NOMO-1 treated with DMSO at 0.1 percent for 48 hours (cell line): Measurements from ENCODE around the gene CCNY.
"Not testable (repeated sequence)": the region's sequence is repeated elsewhere in the genome, so short reads cannot be mapped to it uniquely, and the experiment has no call there.

Experiments
- DNase-seq: peaks from one replicate; lab custom pipeline; 2025; ENCODE audit not compliant: unreplicated experiment; lab: John Stamatoyannopoulos, UW

Gene CCNY

GRCh38 chr10:35506741-35507140, 170.4 kb downstream of the CCNY start:
- DNase-seq = no peak

GRCh38 chr10:35507519-35508109, 171.3 kb downstream of the CCNY start:
- no peak for DNase-seq

GRCh38 chr10:35508647-35509046, 172.3 kb downstream of the CCNY start:
- no peak for DNase-seq

GRCh38 chr10:35510891-35511290, 174.6 kb downstream of the CCNY start:
- no peak for DNase-seq

- DNase-seq = peak; percentile 20
Measured at GRCh38 chr10:35511647-35512046, 175.3 kb downstream of the CCNY start.

GRCh38 chr10:35516102-35516670, 179.9 kb downstream of the CCNY start:
- DNase-seq = no peak

- DNase-seq = no peak
Measured at GRCh38 chr10:35517431-35518181, 181.3 kb downstream of the CCNY start.

GRCh38 chr10:35518187-35518586, 181.9 kb downstream of the CCNY start:
- DNase-seq = not testable (repeated sequence)

- DNase-seq = no peak
Measured at GRCh38 chr10:35520996-35521395, 184.7 kb downstream of the CCNY start.

- peak; percentile 38 for DNase-seq
Measured at GRCh38 chr10:35523670-35524225, 187.4 kb downstream of the CCNY start.

GRCh38 chr10:35526746-35527145, 190.4 kb downstream of the CCNY start:
- DNase-seq = no peak

- DNase-seq = no peak
Measured at GRCh38 chr10:35532141-35532540, 195.8 kb downstream of the CCNY start.

- DNase-seq = no peak
Measured at GRCh38 chr10:35533565-35533964, 197.3 kb downstream of the CCNY start.

GRCh38 chr10:35535136-35535535, 198.8 kb downstream of the CCNY start:
- no peak for DNase-seq

GRCh38 chr10:35536789-35537188, 200.5 kb downstream of the CCNY start:
- no peak for DNase-seq

GRCh38 chr10:35537925-35538324, 201.6 kb downstream of the CCNY start:
- DNase-seq = not testable (repeated sequence)

GRCh38 chr10:35540296-35541164, 204.2 kb downstream of the CCNY start:
- DNase-seq = peak; percentile 0

- no peak for DNase-seq
Measured at GRCh38 chr10:35541720-35542119, 205.4 kb downstream of the CCNY start.

GRCh38 chr10:35542303-35542702, 206.0 kb downstream of the CCNY start:
- DNase-seq = no peak

- no peak for DNase-seq
Measured at GRCh38 chr10:35545079-35545657, 208.9 kb downstream of the CCNY start.
